Measurements from ENCODE around the gene MAN2C1.
A peak's percentile ranks its signal among the peaks of the same experiment; 100 is the strongest.
"Not testable (repeated sequence)": the region's sequence is repeated elsewhere in the genome, so short reads cannot be mapped to it uniquely, and the experiment has no call there.

MAN2C1 gene

DNA sequence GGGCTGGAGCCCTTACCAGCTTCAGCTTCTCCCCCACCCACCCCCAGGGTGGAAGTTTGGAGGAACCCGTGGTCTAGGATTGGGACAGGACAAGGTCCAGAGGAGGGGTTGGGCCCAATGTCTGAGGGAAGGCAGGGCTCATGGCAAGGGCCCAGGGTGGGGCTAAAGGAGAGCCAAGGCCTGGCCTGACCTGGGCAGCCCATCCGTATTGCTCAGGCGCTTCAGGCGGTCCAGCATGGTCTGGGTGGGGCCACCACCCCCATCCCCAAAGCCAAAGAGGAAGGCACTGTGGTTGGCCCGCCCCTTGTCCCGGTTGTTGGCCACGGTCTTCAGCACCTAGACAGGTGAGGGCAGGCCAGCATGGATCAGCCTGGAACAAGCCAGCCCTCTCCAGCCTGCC is 7.6 kb downstream of the MAN2C1 start:
- no peak for ATAC-seq

DNA sequence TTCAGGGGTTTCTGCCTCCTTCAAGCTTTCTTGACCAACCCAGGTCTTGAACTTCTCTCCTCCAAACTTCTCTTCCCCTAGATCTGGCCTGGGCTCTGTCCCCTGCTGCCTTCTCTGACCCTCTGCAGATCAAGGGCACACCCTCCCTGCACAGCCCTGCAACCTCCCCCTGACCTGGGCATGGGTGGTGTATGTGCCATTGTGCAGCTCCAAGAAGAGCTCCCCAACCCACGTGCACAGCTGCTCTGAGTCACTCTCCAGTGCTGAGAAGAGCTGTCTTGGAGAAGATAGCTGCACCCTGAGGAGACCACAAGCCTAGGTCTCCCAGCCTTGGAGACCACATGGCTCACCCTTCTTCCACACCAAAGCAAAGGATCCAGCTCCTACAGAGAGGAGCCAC is 8.0 kb downstream of the MAN2C1 start:
- ATAC-seq = peak in 1 of 2 donors; percentile 6

DNA sequence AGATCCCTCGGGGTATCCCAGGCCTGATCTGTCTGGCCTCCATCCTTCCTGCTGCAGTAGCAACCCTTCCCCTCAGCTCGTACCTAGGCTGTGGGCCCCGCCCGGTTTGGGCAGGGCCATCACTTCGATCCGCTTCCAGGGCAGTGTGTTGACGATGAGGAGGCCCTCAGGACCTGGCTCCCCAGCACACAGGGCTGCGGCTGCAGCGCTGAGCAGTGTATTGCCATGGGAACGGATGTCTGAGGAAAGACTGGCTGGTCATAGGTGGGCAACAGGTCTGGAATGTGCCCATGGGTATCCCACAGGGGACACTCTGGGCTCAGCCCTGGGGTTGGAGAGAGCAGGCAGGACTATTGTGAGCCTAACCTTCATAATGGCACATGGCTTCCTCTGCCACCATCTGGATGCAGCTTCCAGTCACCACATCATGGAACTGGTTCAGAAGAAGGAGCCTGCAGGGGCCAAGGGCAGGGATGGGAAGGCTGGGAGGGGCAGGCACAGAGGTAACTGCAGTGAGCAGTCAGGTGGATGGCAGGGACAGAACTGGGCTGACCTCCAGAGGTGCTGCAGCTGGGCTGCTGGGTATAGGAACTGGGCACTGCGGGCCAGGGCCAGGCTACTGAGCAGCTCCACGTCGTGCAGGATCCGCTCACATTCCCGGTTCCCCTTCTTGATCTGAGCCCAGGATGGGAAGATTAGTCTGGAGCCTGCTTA is 8.7 kb downstream of the MAN2C1 start:
- ATAC-seq = no peak

DNA sequence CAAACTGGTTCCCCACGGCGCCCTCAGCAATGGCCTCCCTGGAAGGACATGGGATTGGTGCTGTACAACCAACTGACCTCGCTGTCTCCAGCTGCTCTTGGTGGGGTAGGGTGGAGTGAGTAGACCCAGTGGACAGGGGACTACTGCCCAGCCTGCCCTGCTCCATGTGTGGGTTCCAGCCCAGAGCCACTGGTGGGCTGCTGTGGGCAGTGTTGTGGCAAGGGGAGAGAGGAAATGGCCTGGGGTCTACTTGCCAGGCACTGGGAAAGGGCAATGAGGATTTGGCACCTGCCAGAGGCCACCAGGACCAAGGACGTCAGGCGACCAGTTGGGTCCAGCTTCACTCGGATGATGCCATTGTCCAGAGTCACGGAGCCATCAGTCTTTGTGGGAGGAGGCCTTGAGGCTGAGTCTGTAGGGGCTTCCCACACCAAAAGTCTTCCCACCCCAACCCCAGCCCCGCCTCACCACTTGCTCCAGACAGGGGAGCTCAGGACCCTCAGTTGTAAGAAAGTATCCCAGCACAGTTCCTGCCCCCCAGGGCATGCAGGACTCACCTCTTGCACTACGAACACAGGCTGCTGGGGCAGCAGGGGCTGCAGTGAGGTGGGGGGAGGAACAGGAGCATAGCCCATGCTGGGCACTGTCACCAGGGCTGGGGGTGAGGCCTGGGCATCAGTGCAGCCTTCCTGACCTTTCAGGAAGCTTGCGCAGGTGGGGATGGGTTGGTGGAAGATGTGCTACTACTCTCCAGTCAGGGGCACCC is 9.5 kb downstream of the MAN2C1 start:
- ATAC-seq = no peak

DNA sequence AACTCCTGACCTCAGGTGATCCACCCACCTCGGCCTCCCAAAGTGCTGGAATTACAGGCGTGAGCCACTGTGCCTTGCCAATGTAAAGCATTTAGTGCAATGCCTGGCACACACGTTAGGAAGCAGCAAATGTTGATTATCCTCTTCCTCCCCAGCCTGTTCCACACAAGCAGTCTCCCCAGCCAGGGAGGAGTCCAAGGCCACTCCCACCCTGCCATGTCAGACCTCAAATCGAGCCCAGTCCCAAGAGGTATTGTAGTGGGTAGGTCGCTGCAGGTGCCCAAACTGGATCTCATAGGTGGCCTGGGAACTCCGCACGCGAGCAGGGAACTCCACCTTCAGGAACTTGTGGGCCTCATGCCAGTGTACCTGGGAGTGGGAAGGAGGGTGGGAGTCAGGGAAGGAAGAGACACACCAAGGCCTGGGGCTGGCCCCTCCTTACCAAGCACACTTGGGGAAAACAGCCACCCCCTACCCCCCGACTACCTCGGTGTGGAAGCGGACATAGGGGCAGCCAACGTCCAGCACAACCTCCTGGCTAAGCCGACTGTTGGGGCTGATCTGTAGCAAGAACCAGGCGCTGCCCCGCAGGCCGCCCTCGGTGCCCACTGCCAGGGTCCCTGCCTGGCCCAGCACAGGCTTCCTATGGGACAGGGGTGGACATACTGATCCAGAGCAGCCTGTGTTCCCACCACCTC is 10.3 kb downstream of the MAN2C1 start:
- ATAC-seq = no peak

DNA sequence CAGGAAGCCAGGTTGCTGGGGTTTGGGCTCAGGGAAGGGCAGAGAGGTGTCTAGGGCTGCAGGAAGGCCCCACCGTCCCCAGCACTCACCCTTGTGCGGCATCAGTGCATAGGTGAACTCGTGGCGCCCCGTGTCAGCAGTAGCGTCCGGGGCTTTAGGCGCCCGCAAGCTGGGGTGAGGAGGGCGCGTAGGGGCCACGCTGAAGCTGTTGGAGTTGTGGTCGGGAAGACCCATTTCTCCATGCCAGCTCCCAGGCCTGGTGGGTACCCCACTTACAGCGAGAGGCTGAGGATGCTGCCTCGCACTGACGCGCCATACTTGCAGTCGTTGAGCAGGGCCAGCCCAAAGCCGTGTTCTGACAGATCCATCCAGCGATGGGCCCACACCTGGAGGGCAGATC is 11.9 kb downstream of the MAN2C1 start:
- ATAC-seq = no peak

DNA sequence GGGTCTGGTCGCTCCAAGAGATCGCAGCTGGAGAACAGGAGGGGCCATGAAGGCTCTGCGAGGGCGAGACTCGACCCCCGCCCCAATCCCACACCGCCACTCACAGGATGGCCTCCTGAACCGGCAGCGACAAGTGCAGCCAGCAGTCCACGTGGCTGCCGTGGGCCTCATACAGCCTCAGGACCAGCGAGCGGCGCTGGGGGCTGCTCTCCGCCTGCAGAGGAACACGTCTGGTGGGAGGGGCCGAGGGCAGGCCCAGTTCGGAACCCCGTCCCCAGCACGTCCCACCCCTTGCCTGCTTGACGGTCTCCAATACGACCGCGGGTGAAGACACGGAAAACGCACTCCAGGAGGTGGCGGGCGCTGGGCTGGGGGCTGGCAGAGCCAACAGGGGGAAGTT is 12.4 kb downstream of the MAN2C1 start:
- ATAC-seq = no peak

DNA sequence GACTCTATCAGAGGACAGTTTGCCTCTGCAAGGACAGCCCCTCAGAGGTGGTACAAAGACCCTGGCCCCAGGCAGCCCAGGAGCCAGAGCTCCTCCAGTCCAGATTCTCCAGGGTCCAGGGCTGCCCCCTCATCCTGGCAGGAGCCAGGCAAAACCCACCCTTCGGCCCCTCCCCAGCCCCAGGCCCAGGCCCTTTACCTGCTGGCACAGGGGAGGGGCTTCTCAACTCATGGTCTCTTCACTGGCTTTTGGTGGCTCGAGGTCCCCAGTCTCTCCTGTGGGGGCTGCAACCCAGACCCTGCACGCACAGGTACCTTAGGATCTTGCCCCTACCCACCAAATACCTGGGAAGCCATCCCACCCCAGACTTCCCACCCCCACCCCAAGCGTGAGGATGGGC is 13.0 kb downstream of the MAN2C1 start:
- no peak for ATAC-seq

DNA sequence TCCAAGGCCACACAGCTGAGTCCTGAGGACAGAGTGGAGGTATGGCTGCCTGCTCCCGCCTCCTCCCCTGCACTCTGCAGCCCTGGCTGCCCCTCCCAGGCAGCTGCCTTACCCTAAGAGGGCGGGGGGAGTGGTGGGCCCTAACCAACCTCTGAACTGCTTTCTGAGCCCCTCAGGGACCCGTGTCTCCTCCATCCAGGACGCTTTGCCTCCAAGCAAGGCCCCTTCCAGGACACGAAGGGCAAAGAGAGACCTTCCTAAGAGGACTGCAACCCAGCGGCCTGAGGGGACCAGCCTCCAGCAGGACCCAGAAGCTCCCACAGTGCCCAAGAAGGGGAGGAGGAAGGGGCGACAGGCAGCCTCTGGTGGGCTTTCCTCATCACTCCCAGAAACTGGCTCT is 14.0 kb downstream of the MAN2C1 start:
- no peak for ATAC-seq

DNA sequence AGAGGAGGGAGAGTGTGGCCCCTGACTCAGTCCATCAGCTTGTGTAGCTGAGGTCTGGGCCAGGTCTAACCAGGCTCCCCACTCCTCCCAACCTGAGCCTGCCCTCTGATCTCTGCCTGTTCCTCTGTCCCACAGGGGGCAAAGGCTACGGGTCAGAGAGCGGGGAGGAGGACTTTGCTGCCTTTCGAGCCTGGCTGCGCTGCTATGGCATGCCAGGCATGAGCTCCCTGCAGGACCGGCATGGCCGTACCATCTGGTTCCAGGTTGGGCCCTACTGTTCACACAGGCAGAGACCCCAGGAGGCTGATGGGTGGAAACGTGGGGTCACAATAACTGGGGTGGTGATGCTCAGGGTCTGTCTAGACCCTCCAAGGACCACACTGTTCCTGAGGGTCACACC is 14.8 kb downstream of the MAN2C1 start:
- ATAC-seq = no peak

DNA sequence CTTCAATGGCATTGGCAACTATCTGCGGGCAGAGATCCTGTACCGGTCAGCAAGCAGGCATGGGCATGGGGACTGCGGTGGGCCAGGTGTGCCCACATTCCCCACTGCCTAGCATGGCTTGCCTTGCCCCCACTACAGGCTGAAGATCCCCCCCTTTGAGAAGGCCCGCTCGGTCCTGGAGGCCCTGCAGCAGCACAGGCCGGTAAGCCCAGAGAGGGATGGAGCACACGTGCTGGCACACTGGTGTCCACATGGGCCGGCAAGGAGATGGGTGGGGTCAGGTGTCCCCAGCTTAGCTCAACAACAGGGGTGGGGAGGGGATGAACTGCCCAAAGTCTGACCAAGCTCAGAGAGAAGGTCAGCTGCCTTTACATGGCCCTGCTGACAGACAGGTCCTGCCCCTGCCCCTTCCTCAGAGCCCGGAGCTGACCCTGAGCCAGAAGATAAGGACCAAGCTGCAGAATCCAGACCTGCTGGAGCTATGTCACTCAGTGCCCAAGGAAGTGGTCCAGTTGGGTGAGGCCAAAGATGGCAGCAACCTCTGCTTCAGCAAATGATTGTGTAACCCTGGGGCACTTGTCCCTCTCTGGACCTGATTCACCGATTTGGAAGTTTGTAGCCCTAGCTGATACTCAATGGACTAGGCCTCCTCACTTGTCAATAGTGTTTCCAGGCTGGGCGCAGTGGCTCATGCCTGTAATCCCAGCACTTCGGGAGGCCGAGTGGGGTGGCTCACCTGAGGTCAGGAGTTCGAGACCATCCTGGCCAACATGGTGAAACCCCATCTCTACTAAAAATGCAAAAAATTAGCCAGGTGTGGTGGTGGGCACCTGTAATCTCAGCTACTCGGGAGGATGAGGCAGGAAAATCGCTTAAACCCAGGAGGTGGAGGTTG is 16.0 kb downstream of the MAN2C1 start:
- no peak for ATAC-seq

DNA sequence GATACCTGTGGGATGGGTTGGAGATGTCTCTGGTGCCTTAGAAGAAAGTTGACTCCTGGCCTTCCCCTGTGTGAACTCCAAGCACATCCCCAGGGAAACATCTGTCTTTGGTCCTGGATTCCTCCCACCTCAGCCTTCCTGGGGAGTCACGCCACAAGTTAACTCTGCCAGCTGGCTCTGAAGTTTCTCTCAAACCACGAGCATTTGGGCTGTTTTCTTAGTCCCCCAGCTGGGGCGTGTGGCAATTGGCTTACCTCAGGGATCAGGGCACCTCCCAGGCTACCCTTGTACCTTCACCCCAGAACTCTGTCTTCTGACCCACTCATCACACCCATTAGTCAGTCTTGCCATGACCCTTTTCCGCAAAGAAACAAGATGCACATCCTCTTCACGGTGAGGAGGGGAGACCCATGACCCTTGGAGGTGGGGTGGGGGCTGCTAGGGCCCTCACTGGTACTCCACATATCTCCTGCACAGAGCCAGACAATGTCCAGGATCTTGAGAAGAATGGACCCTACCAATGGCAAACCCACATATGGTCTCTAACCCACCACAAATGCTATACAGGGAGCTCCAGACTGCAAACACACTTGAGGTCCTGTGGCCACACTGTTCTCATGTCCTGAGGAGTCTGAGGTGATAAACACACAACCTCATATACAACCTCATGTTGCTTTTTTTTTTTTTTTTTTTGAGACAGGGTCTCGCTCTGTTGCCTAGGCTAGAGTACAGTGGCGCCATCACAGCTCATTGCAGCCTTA is 17.6 kb downstream of the MAN2C1 start:
- ATAC-seq = no peak

DNA sequence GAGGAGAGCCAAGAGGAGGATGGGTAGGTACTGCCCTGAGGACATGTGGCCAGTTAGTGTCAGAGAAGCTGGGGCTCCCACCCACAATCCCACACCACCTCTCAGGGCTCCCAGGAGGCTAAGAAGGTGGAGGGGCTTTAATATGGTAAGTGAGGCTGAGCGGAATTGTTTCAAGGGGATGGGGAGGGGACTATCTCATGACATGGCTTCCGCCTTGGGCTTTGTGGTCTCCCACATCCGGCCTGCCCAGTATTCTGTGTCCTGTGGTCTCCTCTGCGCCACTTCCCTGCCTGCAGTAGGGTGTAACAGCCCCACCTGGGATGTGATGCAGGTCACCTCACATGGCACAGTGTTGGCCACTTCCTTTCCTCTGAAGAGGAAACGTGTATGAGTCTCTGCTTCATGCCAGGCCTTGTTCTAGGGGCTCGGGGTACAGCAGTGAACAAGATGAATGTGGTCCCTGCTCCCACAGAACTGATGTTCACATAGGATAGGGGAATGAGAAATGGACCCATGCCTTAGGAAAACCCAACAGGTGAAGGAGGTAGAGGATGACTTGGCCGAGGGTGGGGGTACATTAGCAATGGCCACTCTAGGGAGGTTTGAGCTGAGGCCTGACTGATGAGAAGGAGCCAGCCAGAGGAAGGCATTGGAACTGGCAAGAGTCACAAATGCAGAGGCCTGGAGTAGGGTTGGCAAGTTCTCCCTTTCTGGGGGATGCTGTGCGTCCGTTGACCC is 18.4 kb downstream of the MAN2C1 start:
- ATAC-seq = peak; percentile 70

DNA sequence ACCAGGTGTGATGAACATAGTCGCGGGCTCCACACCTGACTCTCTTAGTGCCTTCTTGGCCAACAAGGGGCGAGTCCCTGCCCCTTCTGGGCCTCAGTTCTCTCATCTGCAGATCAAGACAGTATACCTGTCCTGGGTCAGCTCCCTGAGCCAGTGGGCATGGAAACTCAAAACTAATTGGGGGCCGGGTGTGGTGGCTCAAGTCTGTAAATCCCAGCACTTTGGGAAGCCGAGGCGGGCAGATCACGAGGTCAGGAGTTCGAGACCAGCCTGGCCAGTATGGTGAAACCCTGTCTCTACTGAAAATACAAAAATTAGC is 19.1 kb downstream of the MAN2C1 start:
- ATAC-seq = not testable (repeated sequence)

DNA sequence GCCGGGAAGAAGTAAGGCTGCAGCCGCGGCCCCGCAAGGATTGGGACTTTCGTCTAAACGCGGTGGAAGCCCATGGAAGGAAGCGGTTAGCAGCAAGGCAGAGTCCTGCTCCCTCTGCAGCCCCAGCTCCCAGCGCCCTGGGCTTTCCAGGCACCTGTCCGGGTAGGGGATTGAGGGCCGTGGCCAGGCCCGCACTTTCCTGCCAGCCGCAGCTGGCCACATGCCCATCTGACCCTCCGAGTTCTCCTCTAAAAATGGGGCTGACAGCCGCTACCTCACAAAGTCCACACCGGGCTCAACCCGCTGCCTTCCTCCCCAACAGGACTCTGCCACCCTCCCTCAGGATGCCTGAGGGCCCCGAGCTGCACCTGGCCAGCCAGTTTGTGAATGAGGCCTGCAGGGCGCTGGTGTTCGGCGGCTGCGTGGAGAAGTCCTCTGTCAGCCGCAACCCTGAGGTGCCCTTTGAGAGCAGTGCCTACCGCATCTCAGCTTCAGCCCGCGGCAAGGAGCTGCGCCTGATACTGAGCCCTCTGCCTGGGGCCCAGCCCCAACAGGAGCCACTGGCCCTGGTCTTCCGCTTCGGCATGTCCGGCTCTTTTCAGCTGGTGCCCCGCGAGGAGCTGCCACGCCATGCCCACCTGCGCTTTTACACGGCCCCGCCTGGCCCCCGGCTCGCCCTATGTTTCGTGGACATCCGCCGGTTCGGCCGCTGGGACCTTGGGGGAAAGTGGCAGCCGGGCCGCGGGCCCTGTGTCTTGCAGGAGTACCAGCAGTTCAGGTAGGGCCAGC is 19.7 kb downstream of the MAN2C1 start:
- ATAC-seq = no peak

DNA sequence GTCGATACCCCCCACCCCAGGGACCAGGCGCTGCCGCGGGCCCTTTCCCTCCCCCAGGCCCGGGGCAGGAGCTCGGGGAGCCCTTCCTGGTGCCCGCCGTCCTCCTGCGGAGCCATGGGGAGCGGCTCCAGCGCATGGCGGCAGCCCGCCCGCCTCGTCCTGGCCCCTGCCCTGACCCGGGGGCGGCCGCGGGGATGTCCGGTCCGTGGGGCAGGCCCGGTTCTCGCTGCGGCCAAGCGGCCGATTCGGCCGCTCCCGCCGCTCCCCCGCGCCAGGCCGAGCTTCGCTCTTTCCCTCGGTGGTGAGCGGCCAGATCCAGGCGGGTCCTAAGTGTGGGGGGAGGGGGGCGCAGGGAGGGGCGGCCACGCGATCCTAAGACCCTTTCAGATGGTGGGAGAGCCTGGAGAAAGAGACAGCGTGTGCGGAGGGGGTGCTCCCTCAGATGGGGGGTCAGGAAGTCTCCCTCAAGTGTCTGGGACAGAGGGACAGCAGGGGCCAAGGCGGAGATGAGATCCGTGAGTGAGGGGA is 20.3 kb downstream of the MAN2C1 start:
- ATAC-seq = no peak

DNA sequence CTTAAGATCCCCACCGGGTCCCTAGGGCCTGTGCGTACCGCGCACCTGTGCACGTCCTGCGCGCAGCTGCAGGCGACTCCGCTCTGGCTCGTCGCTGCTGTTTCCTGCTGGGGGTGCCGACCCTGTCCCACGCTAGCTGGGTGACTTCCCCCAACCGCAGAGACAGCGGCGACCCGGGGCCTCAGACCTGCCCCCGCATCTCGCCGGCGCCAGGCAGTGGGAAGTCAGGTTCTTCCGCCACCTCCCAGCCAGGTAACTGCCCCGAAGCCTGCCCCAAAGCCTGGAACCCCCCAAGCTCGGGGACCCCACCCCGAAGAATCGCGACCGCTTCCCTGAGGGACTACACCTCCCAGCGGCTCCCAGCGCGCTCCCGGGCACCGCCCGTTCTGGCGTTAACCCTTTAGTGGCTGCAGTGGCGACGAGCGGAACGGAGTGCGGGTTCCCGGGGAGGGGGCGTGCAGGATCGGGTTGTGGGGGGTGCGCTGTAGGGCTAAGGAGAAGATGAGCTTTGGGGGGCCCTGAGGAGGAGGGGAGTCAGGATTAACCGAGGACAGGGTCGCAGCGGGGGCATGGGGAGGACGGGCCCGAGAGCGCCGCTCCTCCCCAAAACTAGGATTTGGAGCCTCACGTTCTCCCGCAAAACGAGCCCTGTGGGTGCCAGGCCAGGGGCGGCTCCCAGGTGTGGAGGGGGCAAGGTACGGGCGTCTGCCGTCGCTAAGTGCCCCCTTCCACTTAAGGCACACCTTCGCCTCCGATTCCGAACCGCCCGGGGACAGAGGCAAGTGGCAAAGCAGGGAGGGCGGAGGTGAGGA is 21.0 kb downstream of the MAN2C1 start:
- ATAC-seq = peak; percentile 71 to 73

DNA sequence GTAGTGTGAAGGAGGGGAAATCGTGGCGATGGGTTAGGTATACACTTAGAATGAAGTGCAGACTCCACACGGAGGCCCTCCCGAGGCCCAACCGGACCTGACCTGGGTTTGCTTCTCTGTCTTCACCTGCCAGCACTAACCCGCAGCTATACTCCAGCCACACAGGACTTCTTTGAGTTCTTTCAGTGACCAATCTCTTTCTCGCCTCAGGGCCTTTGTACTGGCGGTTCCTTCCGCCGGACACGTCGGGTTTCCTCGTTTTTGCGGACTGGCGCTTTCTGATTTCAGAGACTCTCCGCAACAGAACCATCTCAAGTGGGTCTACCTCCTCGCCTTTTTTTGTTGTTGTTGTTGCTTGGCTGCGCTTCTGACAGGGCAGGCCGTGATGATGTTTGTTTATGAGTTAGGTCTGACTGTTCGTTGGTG is 21.6 kb downstream of the MAN2C1 start, which contains the start of gene NEIL1:
Gene NEIL1, plus strand, starts transcription at position 244 of the 426 bp plus-strand sequence. CDS start 1,867 bp downstream, outside the sequence.
- no peak for ATAC-seq

DNA sequence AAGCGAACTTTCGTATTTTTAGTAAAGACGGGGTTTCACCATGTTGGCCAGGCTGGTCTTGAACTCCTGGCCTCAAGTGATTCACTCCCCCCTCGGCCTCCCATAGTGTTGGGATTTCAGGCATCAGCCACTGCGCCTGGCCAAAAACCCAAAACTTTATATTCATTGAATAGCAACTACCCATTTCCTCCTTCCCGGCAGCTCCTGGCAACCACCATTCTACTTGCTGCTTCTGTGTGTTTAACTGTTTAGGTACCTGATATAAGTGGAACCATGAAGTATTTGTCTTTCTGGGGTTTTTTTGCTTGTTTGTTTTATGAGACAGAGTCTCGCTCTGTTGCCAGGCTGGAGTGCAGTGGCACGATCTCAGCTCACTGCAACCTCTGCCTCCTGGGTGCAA is 24.5 kb downstream of the MAN2C1 start:
- ATAC-seq = not testable (repeated sequence)

All from activated CD4-positive, CD25-positive, alpha-beta regulatory T cell treated with anti-CD3 and anti-CD28 coated beads, Interleukin-2, amount 50 U/mL, for 24 hours (primary cell).